ENCODE results near the gene USP35. TPM values are rescaled to one million over a fixed set of nuclear protein-coding genes. Genes with fewer than 3 reads are reported as not detected.

The USP35 gene
- total and polyA plus RNA-seq, 7 donors = 1.3 to 7.1 (median 3.3) TPM

DNA sequence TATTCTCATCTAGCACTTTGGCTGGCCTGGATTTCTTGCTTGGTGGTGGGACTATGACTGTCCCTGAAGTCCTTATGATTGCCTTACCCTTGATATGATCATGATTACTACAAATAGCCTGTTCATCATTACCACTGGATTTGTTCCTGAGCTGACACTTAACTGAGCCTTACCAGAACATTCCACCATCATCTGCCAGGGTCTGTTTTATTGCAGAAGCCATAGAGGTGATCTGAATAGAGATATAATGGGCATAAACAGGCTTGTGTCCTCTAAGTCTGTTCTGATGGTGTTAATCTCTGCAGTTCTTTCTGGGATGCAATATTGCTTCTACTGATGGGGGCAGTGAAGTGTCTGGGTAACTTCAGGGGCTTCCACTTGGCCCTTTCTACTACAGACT, 36.9 kb upstream of the USP35 start:
- H3K4me1 ChIP-seq = peaks cover 5% of the 10 kb centered on the region
- DNase-seq = no peak
- no peaks in the 10 kb centered on the region for H3K27me3 ChIP-seq (ENCODE audit: insufficient read depth in 3 of 3, low read length in 2 of 3)
- no peak overlapping the region for H3K4me3 ChIP-seq
- H3K27ac ChIP-seq = no peak overlapping the region
- TF ChIP-seq, protein P1, sequence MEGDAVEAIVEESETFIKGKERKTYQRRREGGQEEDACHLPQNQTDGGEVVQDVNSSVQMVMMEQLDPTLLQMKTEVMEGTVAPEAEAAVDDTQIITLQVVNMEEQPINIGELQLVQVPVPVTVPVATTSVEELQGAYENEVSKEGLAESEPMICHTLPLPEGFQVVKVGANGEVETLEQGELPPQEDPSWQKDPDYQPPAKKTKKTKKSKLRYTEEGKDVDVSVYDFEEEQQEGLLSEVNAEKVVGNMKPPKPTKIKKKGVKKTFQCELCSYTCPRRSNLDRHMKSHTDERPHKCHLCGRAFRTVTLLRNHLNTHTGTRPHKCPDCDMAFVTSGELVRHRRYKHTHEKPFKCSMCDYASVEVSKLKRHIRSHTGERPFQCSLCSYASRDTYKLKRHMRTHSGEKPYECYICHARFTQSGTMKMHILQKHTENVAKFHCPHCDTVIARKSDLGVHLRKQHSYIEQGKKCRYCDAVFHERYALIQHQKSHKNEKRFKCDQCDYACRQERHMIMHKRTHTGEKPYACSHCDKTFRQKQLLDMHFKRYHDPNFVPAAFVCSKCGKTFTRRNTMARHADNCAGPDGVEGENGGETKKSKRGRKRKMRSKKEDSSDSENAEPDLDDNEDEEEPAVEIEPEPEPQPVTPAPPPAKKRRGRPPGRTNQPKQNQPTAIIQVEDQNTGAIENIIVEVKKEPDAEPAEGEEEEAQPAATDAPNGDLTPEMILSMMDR (IDR thresholded peaks at IDR 0.05) = no peak
- intact Hi-C loops (cut with DNase I) = loop anchor here in 1 of 2 donors (5.0 kb wide), 1 partner anchor 415 kb away; no protein-coding TSS in a partner anchor
- H3K36me3 ChIP-seq (ENCODE audit: insufficient read depth in 1 of 2, low read depth in 1 of 2) = peaks cover 0 to 7% of the 10 kb centered on the region in 2 donors
- ATAC-seq = no peak
- H3K9me3 ChIP-seq = no peaks in the 10 kb centered on the region

DNA sequence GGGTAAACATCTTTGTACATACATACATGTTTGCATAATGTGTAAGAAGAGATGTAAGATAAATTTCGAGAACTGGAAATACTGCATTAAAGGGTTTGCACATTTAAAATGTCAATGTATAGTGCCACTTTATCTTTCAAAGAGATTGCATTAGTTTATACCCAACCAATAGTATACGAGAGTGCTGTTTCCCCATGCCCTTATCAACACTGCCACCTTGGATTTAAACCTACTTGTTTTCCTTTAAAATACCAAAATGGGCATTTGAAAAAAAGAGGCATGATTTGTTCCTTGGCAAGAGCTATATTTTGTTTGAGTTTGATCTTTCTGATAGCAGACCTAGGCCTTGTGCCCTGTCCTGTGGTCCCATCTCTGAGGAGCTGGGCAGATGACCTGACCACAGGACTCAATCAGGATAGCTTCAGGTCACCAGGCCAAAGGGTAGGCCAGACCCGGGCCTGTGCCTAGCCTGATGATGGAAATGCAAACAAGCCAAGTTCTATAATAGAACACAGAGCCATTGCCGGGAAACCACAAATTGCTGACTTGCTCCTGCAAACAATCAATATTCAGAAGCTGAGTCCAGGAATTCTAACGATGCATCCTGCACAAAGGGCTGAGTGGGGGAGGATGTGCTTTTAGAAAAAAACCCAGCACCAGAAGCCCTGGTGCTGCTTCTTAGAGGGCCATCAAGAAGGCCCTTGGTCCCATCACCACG, 32.4 kb upstream of the USP35 start:
- no peaks in the 10 kb centered on the region for H3K27me3 ChIP-seq (ENCODE audit: insufficient read depth in 3 of 3, low read length in 2 of 3)
- no peaks in the 10 kb centered on the region for H3K9me3 ChIP-seq
- H3K4me3 ChIP-seq = no peak overlapping the region
- no peaks in the 10 kb centered on the region for H3K4me1 ChIP-seq
- DNase-seq (no peak), ATAC-seq (no peak)
- WGBS, 3 donors = 66 to 85% (median 78%) methylated on average over 6 of the region's 6 CpGs
- intact Hi-C loops (cut with DNase I) = no loop called here
- H3K36me3 ChIP-seq (ENCODE audit: insufficient read depth in 1 of 2, low read depth in 1 of 2) = peaks cover 0 to 7% of the 10 kb centered on the region in 2 donors
- H3K27ac ChIP-seq = no peak overlapping the region
- TF ChIP-seq, protein P1 (IDR thresholded peaks at IDR 0.05) = no peak

DNA sequence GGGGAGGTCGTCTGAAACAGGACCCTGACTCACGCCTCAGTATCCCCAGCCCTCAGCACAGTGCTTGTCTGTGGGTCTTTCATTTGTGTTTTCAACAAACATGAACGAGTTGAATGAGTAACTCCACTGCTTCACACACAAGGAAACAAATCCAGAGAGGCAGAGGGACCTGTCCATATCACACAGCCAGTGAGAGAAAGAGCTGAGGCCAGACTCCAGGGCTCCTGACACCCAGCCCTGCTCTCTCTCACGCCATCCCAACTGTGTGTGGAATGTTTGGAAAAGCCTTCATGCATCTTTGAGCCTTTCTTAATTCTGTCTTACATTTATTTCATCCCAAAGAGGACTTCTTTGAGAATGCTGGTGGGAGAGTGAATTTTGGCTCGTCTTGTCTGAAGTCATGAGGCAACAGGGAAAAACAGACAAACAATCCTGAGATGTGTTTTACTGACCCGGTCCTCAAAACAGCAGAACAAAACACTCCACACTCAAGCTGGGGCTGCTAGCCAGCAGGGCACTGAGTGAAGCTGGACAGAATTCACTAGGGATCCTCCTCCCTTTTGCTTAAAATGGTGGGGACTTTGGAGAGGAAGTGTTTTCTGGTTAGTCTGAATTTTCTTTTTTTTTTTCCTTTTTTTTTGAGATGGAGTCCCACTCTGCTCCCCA, 29.6 kb upstream of the USP35 start:
- DNase-seq (no peak), ATAC-seq (no peak)
- Histone ChIP-seq H3K4me3 (no peak overlapping the region), H3K9me3 (no peaks in the 10 kb centered on the region), H3K36me3 (ENCODE audit: insufficient read depth in 1 of 2, low read depth in 1 of 2) (no peaks in the 10 kb centered on the region), H3K27ac (no peak overlapping the region), H3K4me1 (no peaks in the 10 kb centered on the region), H3K27me3 (ENCODE audit: insufficient read depth in 3 of 3, low read length in 2 of 3) (no peaks in the 10 kb centered on the region)
- intact Hi-C loops (cut with DNase I) = no loop called here
- TF ChIP-seq, protein P1 (IDR thresholded peaks at IDR 0.05) = no peak
- 52 to 60% (median 55%) methylated on average over 6 of the region's 6 CpGs for WGBS, 3 donors

DNA sequence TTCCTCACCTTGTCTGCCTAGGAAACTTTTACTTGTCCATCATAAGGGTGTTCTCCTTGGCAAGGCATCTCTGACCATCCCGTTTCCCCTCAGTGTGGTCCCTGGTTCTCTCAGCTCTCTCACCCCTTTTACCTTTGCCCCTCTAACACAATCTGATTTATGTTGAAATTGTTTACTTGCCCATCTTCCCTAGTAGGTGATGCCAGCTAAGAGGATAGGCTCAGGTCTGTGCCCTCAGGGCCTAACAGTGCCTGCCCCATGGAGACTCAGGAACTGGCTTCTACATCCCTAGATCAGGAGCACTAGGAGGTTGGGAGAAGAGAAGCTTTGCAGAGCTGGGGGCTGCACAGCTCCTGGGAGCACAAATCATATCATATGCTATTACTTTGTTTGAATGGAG, 28.2 kb upstream of the USP35 start:
- no peaks in the 10 kb centered on the region for H3K9me3 ChIP-seq
- intact Hi-C loops (cut with DNase I) = no loop called here
- H3K27ac ChIP-seq = no peak overlapping the region
- DNase-seq (no peak), ATAC-seq (no peak)
- H3K4me3 ChIP-seq = no peak overlapping the region
- TF ChIP-seq, protein P1 (IDR thresholded peaks at IDR 0.05) = no peak
- H3K27me3 ChIP-seq (ENCODE audit: insufficient read depth in 3 of 3, low read length in 2 of 3) = no peaks in the 10 kb centered on the region
- H3K36me3 ChIP-seq (ENCODE audit: insufficient read depth in 1 of 2, low read depth in 1 of 2) = no peaks in the 10 kb centered on the region
- H3K4me1 ChIP-seq = no peaks in the 10 kb centered on the region
- WGBS, 3 donors = 89 to 100% (median 91%) methylated on average over 1 of the region's 1 CpG
